ENCODE measurements around the gene KCTD6.
"Not testable (repeated sequence)": the region's sequence is repeated elsewhere in the genome, so short reads cannot be mapped to it uniquely, and the experiment has no call there.

Gene KCTD6

GRCh38 chr3:58524326-58524888 is 32.5 kb downstream of the KCTD6 start:
- no peak for DNase-seq (ENCODE audit: low read depth in 2 of 2)

- DNase-seq (ENCODE audit: low read depth in 2 of 2): no peak
Observed at GRCh38 chr3:58526515-58526957, 34.6 kb downstream of the KCTD6 start.

GRCh38 chr3:58527440-58527839 is 35.5 kb downstream of the KCTD6 start:
- DNase-seq (ENCODE audit: low read depth in 2 of 2): not testable (repeated sequence)

GRCh38 chr3:58528629-58529028 is 36.7 kb downstream of the KCTD6 start:
- no peak for DNase-seq (ENCODE audit: low read depth in 2 of 2)

- DNase-seq (ENCODE audit: low read depth in 2 of 2): no peak
Observed at GRCh38 chr3:58529516-58530353, 37.8 kb downstream of the KCTD6 start.

- DNase-seq (ENCODE audit: low read depth in 2 of 2): no peak
Observed at GRCh38 chr3:58530354-58530865, 38.5 kb downstream of the KCTD6 start.

- no peak for DNase-seq (ENCODE audit: low read depth in 2 of 2)
Observed at GRCh38 chr3:58531555-58531954, 39.7 kb downstream of the KCTD6 start.

GRCh38 chr3:58531956-58532355 is 40.1 kb downstream of the KCTD6 start:
- no peak for DNase-seq (ENCODE audit: low read depth in 2 of 2)

- DNase-seq (ENCODE audit: low read depth in 2 of 2): peak; percentile 64 to 65
Observed at GRCh38 chr3:58532794-58533220, 40.9 kb downstream of the KCTD6 start.

- DNase-seq (ENCODE audit: low read depth in 2 of 2): no peak
Observed at GRCh38 chr3:58534592-58535494, 42.9 kb downstream of the KCTD6 start.

- no peak for DNase-seq (ENCODE audit: low read depth in 2 of 2)
Observed at GRCh38 chr3:58535531-58536500, 43.9 kb downstream of the KCTD6 start.

GRCh38 chr3:58536501-58537411 is 44.9 kb downstream of the KCTD6 start, which contains the start of gene ACOX2:
TSS of gene ACOX2 (minus strand) at chr3:58537190. CDS start at chr3:58535106, 2,084 bp downstream.
- DNase-seq (ENCODE audit: low read depth in 2 of 2): no peak

- no peak for DNase-seq (ENCODE audit: low read depth in 2 of 2)
Observed at GRCh38 chr3:58537412-58538301, 45.8 kb downstream of the KCTD6 start.

- DNase-seq (ENCODE audit: low read depth in 2 of 2): no peak
Observed at GRCh38 chr3:58539626-58540025, 47.7 kb downstream of the KCTD6 start.

- DNase-seq (ENCODE audit: low read depth in 2 of 2): no peak
Observed at GRCh38 chr3:58540176-58540858, 48.4 kb downstream of the KCTD6 start.

GRCh38 chr3:58544541-58544940 is 52.6 kb downstream of the KCTD6 start:
- no peak for DNase-seq (ENCODE audit: low read depth in 2 of 2)

- no peak for DNase-seq (ENCODE audit: low read depth in 2 of 2)
Observed at GRCh38 chr3:58551636-58552180, 59.8 kb downstream of the KCTD6 start.

Measured in stimulated activated CD4-positive, alpha-beta T cell treated with anti-CD3 and anti-CD28 coated beads, Interleukin-1b, Interleukin-23, amount 100 ng/mL, for 1 hour (primary cell).